ENCODE measurements around the gene PICK1. TPM values are rescaled to one million over a fixed set of nuclear protein-coding genes. Genes with fewer than 3 reads are reported as not detected.
A peak's percentile ranks its signal among the peaks of the same experiment; 100 is the strongest.

PICK1 gene
- total RNA-seq, 1 experiment from 2014 or later, result 35.7 TPM

GRCh38 chr22:38034884-38035529 is 22.2 kb upstream of the PICK1 start:
- Histone ChIP-seq H2BK12ac (ENCODE audit: insufficient read length, low read depth, low read length) (no peak overlapping the region), H3K23ac (ENCODE audit: insufficient read length, low read depth, low read length) (no peak overlapping the region), H3K9me3 (ENCODE audit: control insufficient read depth, low read depth, low read length) (no peaks in the 10 kb centered on the region), H2BK15ac (ENCODE audit: low read depth, low read length) (no peak overlapping the region), H3K23me2 (ENCODE audit: insufficient read length, low read depth, low read length, poor library complexity, severe bottlenecking) (no peaks in the 10 kb centered on the region), H3K18ac (ENCODE audit: insufficient read length, low read depth, low read length) (peak overlapping the region; percentile 47), H3K14ac (ENCODE audit: insufficient read depth, low read length) (peak overlapping the region; percentile 77), H3K79me2 (ENCODE audit: insufficient read depth, low read length) (no peaks in the 10 kb centered on the region), H3K79me1 (ENCODE audit: insufficient read depth, low read depth, low read length, poor library complexity, severe bottlenecking) (no peaks in the 10 kb centered on the region), H3K9ac (ENCODE audit: extremely low read depth, insufficient read length, low read length) (no peak overlapping the region), H2BK5ac (ENCODE audit: insufficient read length, low read length) (no peak overlapping the region), H3T11ph (ENCODE audit: low read length) (no peak overlapping the region), H2AK5ac (ENCODE audit: insufficient read length, low read length) (no peak overlapping the region), H3K27me3 (ENCODE audit: insufficient read depth, low read length) (no peaks in the 10 kb centered on the region), H4K20me1 (ENCODE audit: control insufficient read depth, insufficient read depth, insufficient read length) (no peaks in the 10 kb centered on the region), H2BK120ac (ENCODE audit: low read depth, low read length, poor library complexity, severe bottlenecking) (no peak overlapping the region), H2AFZ (ENCODE audit: low read length) (no peak overlapping the region), H3K27ac (ENCODE audit: insufficient read length, low read depth, low read length) (no peak overlapping the region), H4K5ac (ENCODE audit: insufficient read length, low read depth, low read length) (no peak overlapping the region), H2BK20ac (ENCODE audit: low read depth, low read length, poor library complexity, severe bottlenecking) (no peak overlapping the region), H3K56ac (ENCODE audit: insufficient read length, low read depth, low read length) (no peak overlapping the region), H3K4me1 (ENCODE audit: insufficient read depth, low read length) (peaks cover 4% of the 10 kb centered on the region; the same call in 1 of the 2 replicates), H4K91ac (ENCODE audit: insufficient read length, low read depth, low read length) (no peak overlapping the region), H3K4ac (ENCODE audit: low read depth, low read length) (no peak overlapping the region), H3K4me2 (ENCODE audit: insufficient read depth, insufficient read length, low read length) (no peak overlapping the region), H4K8ac (replicated peaks; ENCODE audit: insufficient read length, low read depth, low read length) (no peak overlapping the region)
- no peaks in the 10 kb centered on the region for H3K9me3 Mint-ChIP-seq
- H3K36me3 Mint-ChIP-seq (ENCODE audit: insufficient read depth in 1 of 3, low read depth in 3 of 3), result no peaks in the 10 kb centered on the region
- H3K4me1 Mint-ChIP-seq, result peaks cover 23 to 47% of the 10 kb centered on the region in 2 experiments
- H3K27me3 Mint-ChIP-seq (ENCODE audit: low read depth), result peaks cover 5% of the 10 kb centered on the region
- DNase-seq, result peak; percentile 29
- WGBS (ENCODE audit: extremely low coverage, insufficient read length, low lambda C conversion rate), result no CpG with 5 or more reads among the region's 11 CpGs
- H3K27ac Mint-ChIP-seq, result peak overlapping the region in 2 of 3 experiments; percentile 73 to 83; a peak in 4 of 7 replicates
- no peak for TF ChIP-seq CTCF (conservative IDR thresholded peaks at IDR 0.05)
- H3K4me3 Mint-ChIP-seq, result peak overlapping the region in 1 of 2 experiments; percentile 15; a peak in 3 of 5 replicates
